LNCaP clone FGC (cell line): ENCODE measurements around the gene MRPS27.

Experiments
- DNase-seq: peaks from one replicate; pipeline ENCODE4 v3.0.0-alpha.2; 2011; ENCODE audit warnings: low read depth
- H3K4me3 ChIP-seq: 2 replicates; pipeline ENCODE4 v1.5.1; 2011; ENCODE audit warnings: mild to moderate bottlenecking, low read depth, low read length, control low read depth
- CTCF ChIP-seq: IDR thresholded peaks from 2 replicates; pipeline ENCODE4 v1.5.1; 2012; ENCODE audit warnings: mild to moderate bottlenecking; ENCODE audit not compliant: control insufficient read depth, insufficient read depth; ENCODE audit errors: extremely low read depth

The MRPS27 gene

GRCh38 chr5:72237415-72237814 lies 82.6 kb downstream of the MRPS27 start:
- no peak for DNase-seq
- TF ChIP-seq CTCF, result no peak
- no peak overlapping the region for H3K4me3 ChIP-seq

GRCh38 chr5:72235725-72236124 lies 84.3 kb downstream of the MRPS27 start:
- no peak for TF ChIP-seq CTCF
- no peak for DNase-seq

GRCh38 chr5:72234868-72235267 lies 85.2 kb downstream of the MRPS27 start:
- DNase-seq, result no peak
- no peak for TF ChIP-seq CTCF
- no peak overlapping the region for H3K4me3 ChIP-seq

More at GRCh38 chr5:72235725-72236124, 84.3 kb downstream of the MRPS27 start:
- no peak overlapping the region for H3K4me3 ChIP-seq

- DNase-seq, result no peak
- no peak for TF ChIP-seq CTCF
- H3K4me3 ChIP-seq, result no peak overlapping the region
Measured at GRCh38 chr5:72234265-72234700, 85.8 kb downstream of the MRPS27 start.

- TF ChIP-seq CTCF, result no peak
- no peak for DNase-seq
- no peak overlapping the region for H3K4me3 ChIP-seq
Measured at GRCh38 chr5:72233835-72234234, 86.2 kb downstream of the MRPS27 start.

GRCh38 chr5:72232838-72233237 lies 87.2 kb downstream of the MRPS27 start:
- H3K4me3 ChIP-seq, result no peak overlapping the region
- TF ChIP-seq CTCF, result no peak
- no peak for DNase-seq

GRCh38 chr5:72231991-72232703 lies 87.9 kb downstream of the MRPS27 start:
- no peak for TF ChIP-seq CTCF
- no peak overlapping the region for H3K4me3 ChIP-seq
- DNase-seq, result no peak
